OCI-LY1 (cell line): ENCODE data around the gene KRT84.

Experiments
- H2AFZ ChIP-seq: fragments of 200-600 bp; sonication (generic), shearing (Covaris generic); 2 replicates; pipeline ENCODE4 v1.6.0; 2014; ENCODE audit warnings: antibody characterized with exemption, mild to moderate bottlenecking, low read length
- H3F3A ChIP-seq: fragments of 200-600 bp; sonication (generic), shearing (Covaris generic); 2 replicates; pipeline ENCODE4 v1.6.0; 2014; ENCODE audit warnings: mild to moderate bottlenecking, antibody characterized with exemption, low read length, moderate library complexity; ENCODE audit not compliant: insufficient read depth
- H3K27ac ChIP-seq: fragments of 200-600 bp; sonication (generic); 2 replicates; pipeline ENCODE4 v1.5.1; 2014; ENCODE audit warnings: low read length, mixed run types, mild to moderate bottlenecking, low read depth; ENCODE audit not compliant: poor library complexity, severe bottlenecking
- H3K27me3 ChIP-seq: fragments of 200-600 bp; sonication (generic); 2 replicates; pipeline ENCODE4 v1.6.0; 2014; ENCODE audit warnings: antibody characterized with exemption, mild to moderate bottlenecking, low read length, moderate library complexity; ENCODE audit not compliant: insufficient read depth
- H3K36me3 ChIP-seq: fragments of 200-600 bp; sonication (generic); 2 replicates; pipeline ENCODE4 v1.6.1; 2014; ENCODE audit warnings: mild to moderate bottlenecking, antibody characterized with exemption, low read length, moderate library complexity, mixed read lengths; ENCODE audit not compliant: insufficient read depth
- H3K4me1 ChIP-seq: fragments of 200-600 bp; sonication (generic); 2 replicates; pipeline ENCODE4 v1.5.1; 2014; ENCODE audit warnings: mild to moderate bottlenecking, low read length, moderate library complexity; ENCODE audit not compliant: insufficient read depth, severe bottlenecking
- H3K4me2 ChIP-seq: fragments of 200-600 bp; sonication (generic), shearing (Covaris generic); 2 replicates; pipeline ENCODE4 v1.6.1; 2014; ENCODE audit warnings: low read length
- H3K4me3 ChIP-seq: fragments of 200-600 bp; sonication (generic); 2 replicates; pipeline ENCODE4 v1.5.1; 2014; ENCODE audit warnings: low read length, low read depth, mild to moderate bottlenecking, mixed read lengths; ENCODE audit not compliant: poor library complexity, severe bottlenecking
- H3K79me2 ChIP-seq: fragments of 200-600 bp; shearing (Covaris generic); 2 replicates; pipeline ENCODE4 v1.6.1; 2016; ENCODE audit warnings: mixed run types, low read length, mixed read lengths; ENCODE audit not compliant: insufficient read depth
- H3K9ac ChIP-seq: fragments of 200-600 bp; sonication (generic), shearing (Covaris generic); 2 replicates; pipeline ENCODE4 v1.6.1; 2014; ENCODE audit warnings: mild to moderate bottlenecking, low read length, mixed read lengths
- H3K9me2 ChIP-seq: fragments of 200-600 bp; sonication (generic), shearing (Covaris generic); 2 replicates; pipeline ENCODE4 v1.6.1; 2014; ENCODE audit warnings: low read depth, mild to moderate bottlenecking, low read length, mixed read lengths
- H3K9me3 ChIP-seq: fragments of 200-600 bp; shearing (Covaris generic); 2 replicates; pipeline ENCODE4 v1.6.1; 2014; ENCODE audit warnings: low read length, mixed read lengths
- H4K20me1 ChIP-seq: fragments of 200-600 bp; sonication (generic), shearing (Covaris generic); 2 replicates; pipeline ENCODE4 v1.6.0; 2016; ENCODE audit warnings: mild to moderate bottlenecking, low read length; ENCODE audit not compliant: insufficient read depth
- CTCF ChIP-seq: fragments of 200-600 bp; sonication (generic), shearing (Covaris generic); IDR thresholded peaks from 2 replicates; pipeline ENCODE4 v1.5.1; 2017; ENCODE audit warnings: mild to moderate bottlenecking, antibody characterized with exemption, low read length, moderate library complexity, mixed read lengths
- EZH2 ChIP-seq: fragments of 200-600 bp; sonication (generic), shearing (Covaris generic); IDR thresholded peaks from 2 replicates; pipeline ENCODE4 v1.8.0; 2017; ENCODE audit warnings: borderline replicate concordance, mixed run types, mild to moderate bottlenecking, antibody characterized with exemption, low read length, moderate library complexity, mixed read lengths

The KRT84 gene

DNA sequence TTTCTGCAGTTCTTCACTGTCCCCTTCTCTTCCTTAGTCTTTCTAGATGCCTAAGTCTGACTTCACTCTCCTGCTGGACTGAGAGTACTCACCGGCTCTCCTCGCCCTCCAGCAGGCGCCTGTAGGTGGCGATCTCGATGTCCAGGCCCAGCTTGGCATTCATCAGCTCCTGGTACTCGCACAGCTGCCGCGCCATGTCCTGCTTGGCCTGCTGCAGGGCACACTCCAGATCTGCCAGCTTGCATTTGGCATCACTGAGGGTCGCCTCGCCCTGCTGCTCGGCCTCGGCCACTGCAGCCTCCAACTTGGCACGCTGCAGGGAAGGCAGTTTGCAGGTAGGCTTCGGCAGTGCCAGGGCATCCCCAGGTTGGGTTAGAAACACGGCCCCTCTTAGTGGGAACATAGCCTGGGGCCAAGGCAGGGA is 5.2 kb downstream of the KRT84 start:
- Histone ChIP-seq H3K79me2 (no peaks in the 10 kb centered on the region), H3K4me1 (no peaks in the 10 kb centered on the region), H3K9me2 (no peaks in the 10 kb centered on the region), H3K27ac (no peak overlapping the region), H3K4me2 (no peak overlapping the region), H2AFZ (no peak overlapping the region), H4K20me1 (no peaks in the 10 kb centered on the region), H3K27me3 (peaks cover 3% of the 10 kb centered on the region; the same call in 1 of the 2 replicates), H3K4me3 (no peak overlapping the region), H3K9me3 (no peaks in the 10 kb centered on the region), H3K9ac (no peak overlapping the region), H3F3A (no peaks in the 10 kb centered on the region), H3K36me3 (no peaks in the 10 kb centered on the region)
- TF ChIP-seq EZH2, result no peak
- TF ChIP-seq CTCF, result peak; percentile 59

- no peak overlapping the region for H2AFZ ChIP-seq
- H3K4me2 ChIP-seq, result no peak overlapping the region
- H3K79me2 ChIP-seq, result no peaks in the 10 kb centered on the region
- H4K20me1 ChIP-seq, result no peaks in the 10 kb centered on the region
- H3K9me3 ChIP-seq, result no peaks in the 10 kb centered on the region
- no peaks in the 10 kb centered on the region for H3K27me3 ChIP-seq
- no peaks in the 10 kb centered on the region for H3F3A ChIP-seq
- H3K36me3 ChIP-seq, result no peaks in the 10 kb centered on the region
- no peak overlapping the region for H3K9ac ChIP-seq
- H3K4me1 ChIP-seq, result no peaks in the 10 kb centered on the region
- no peak overlapping the region for H3K27ac ChIP-seq
- TF ChIP-seq EZH2 (no peak), CTCF (no peak)
- no peak overlapping the region for H3K4me3 ChIP-seq
- no peaks in the 10 kb centered on the region for H3K9me2 ChIP-seq
Observed at GRCh38 chr12:52379536-52379935, 5.9 kb downstream of the KRT84 start.

DNA sequence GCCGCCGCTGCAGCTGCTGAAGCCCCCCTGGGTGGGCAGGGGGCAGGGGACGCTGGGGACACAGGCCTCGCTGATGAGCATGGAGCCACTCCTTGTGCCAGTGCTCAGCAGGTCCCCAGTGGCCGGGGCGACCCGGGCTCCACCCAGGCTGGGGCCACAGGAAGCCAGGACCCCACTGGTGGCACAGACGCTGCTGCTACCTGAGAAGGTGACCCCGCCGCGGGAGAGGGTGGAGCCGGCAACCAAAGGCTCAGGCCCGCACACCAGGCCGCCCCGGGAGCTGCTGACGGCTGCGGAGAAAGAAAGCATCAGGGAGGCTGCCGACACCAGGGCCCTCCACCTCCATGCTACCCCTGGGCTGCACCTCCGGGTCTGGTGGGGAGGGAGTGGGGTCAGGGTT is 7.4 kb downstream of the KRT84 start:
- no peaks in the 10 kb centered on the region for H3K27me3 ChIP-seq
- 0 out of 2 replicates have a peak, but pooled peaks cover 2% of the 10 kb centered on the region for H3K9me3 ChIP-seq
- no peaks in the 10 kb centered on the region for H3K4me1 ChIP-seq
- no peak overlapping the region for H3K4me3 ChIP-seq
- H3K9me2 ChIP-seq, result no peaks in the 10 kb centered on the region
- H2AFZ ChIP-seq, result no peak overlapping the region
- no peaks in the 10 kb centered on the region for H3K36me3 ChIP-seq
- no peaks in the 10 kb centered on the region for H3K79me2 ChIP-seq
- no peak overlapping the region for H3K9ac ChIP-seq
- H3K4me2 ChIP-seq, result no peak overlapping the region
- no peaks in the 10 kb centered on the region for H4K20me1 ChIP-seq
- TF ChIP-seq CTCF, result no peak
- no peak for TF ChIP-seq EZH2
- no peaks in the 10 kb centered on the region for H3F3A ChIP-seq
- H3K27ac ChIP-seq, result no peak overlapping the region
